Germinal center (tissue), 1 donor: ENCODE results near the gene UBB.
"Not testable (repeated sequence)": the region's sequence is repeated elsewhere in the genome, so short reads cannot be mapped to it uniquely, and the experiment has no call there.

Experiments used
- DNase-seq: peaks from one replicate; pipeline ENCODE4 v3.0.0; 2012; ENCODE audit warnings: mixed read lengths, low spot score

UBB gene

GRCh38 chr17:16374146-16374938, 6.5 kb upstream of the UBB start:
- DNase-seq = no peak

DNA sequence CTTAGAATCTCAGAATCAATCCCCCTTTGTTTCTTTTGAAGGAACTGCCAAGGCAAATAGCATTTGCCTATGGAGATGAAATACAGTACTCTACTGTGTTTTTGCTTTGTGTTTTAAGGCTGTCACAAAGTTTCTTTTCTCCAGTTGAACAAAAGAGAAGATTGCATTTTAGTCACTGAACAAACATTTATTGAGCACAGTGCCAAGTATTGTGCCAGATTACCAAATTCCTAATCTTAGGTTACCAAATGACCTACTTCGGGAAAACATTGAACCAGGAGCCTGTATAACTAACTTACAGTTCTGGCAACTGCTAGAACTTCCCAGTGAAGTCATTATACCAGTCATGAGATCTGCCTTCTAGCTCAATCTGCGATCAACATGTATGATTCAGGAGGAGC, 3.0 kb upstream of the UBB start:
- no peak for DNase-seq

GRCh38 chr17:16378636-16379282, 2.1 kb upstream of the UBB start:
- DNase-seq = no peak

DNA sequence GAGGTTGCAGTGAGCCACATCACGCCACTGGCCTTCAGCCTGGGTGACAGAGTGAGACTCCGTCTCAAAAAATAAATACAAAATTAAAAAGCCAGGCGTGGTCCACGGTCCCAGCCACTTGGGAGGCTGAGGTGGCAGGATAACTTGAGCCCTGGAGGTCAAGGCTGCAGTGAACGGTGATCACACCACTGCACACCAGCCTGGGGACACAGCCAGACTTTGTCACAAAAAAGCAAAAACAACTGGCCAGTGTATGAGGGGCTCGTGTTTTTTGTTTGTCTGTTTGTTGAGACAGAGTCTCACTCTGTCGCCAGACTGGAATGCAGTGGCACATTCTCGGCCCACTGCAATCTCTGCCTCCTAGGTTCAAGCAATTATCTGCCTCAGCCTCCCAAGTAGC, 1.2 kb upstream of the UBB start:
- DNase-seq = no peak

GRCh38 chr17:16381496-16381820, 567 bp downstream of the UBB start:
- DNase-seq = no peak

DNA sequence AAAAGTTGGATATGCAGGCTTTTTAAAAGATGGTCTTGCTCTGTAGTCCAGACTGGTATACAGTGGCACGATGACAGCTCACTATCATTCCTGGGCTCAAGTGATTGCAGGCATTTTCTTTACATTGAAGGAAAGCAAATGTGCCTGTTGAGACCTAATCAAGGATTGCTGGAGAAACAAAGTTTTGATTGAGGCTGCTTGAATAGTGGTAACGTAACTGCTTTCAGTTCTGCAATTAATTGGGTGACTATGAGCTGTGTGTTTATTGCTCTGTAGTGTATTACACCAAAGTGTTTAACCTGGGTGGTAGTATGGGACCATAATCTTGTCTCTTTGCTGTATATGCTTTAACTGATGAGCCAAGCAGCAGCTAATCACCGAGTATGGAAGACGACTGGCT, 2.3 kb downstream of the UBB start:
- no peak for DNase-seq

- no peak for DNase-seq
Observed at GRCh38 chr17:16383772-16384287, 2.9 kb downstream of the UBB start.

DNA sequence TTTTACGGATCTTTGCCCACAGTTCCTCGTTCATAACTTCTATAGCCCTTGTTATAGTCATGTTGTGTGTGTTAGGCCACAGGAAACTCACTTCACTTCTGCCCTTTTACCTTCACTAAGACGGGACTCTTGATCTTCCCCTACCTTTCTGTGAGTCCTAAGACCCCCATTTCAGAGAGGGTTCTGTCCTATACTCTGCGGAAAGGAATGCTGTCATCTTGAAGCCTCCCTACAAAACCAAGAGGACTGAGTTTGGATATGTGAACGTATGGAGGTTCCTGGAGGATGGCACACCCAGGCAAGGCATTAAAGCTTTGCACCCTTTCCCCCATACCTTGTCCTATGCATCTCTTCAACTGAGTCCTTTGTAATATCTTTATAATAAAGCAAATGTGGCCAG, 3.7 kb downstream of the UBB start:
- DNase-seq = no peak

DNA sequence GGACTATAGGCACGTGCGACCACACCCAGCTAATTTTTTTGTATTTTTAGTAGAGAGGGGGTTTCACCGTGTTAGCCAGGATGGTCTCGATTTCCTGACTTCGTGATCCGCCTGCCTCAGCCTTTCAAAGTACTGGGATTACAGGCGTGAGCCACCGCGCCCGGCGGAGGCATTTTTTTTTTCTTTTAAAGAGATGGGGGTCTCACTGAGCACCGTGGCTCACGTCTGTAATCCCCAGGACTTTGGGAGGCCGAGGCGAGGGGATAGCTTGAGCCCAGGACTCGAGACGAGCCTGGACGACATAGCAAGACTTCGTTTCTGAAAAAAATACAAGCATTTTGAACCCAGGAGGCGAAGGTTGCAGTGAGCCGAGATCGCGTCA, 5.2 kb downstream of the UBB start:
- not testable (repeated sequence) for DNase-seq

DNA sequence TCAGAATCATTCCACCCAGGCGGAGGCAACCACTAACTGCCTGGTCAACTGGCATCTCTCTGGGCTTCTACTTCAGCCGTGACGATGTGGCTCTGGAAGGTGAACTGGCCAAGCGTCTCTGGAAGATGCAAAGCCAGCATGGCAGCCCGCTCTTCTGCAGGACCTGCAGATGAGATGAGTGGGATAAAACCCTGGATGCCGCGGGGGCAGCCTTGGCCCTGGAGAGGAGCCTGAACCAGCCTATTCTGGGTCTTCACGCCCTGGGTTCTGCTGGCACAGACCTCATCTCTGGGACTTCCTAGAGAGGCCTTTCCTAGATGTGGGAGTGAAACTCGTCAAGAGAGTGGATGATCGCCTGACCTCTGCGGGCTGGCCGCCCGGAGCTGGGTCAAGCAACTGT, 10.6 kb downstream of the UBB start:
- DNase-seq = no peak

- DNase-seq = not testable (repeated sequence)
Observed at GRCh38 chr17:16392491-16392890, 11.6 kb downstream of the UBB start.

- DNase-seq = not testable (repeated sequence)
Observed at GRCh38 chr17:16395887-16396286, 15.0 kb downstream of the UBB start.

GRCh38 chr17:16396693-16397092, 15.8 kb downstream of the UBB start:
- not testable (repeated sequence) for DNase-seq

DNA sequence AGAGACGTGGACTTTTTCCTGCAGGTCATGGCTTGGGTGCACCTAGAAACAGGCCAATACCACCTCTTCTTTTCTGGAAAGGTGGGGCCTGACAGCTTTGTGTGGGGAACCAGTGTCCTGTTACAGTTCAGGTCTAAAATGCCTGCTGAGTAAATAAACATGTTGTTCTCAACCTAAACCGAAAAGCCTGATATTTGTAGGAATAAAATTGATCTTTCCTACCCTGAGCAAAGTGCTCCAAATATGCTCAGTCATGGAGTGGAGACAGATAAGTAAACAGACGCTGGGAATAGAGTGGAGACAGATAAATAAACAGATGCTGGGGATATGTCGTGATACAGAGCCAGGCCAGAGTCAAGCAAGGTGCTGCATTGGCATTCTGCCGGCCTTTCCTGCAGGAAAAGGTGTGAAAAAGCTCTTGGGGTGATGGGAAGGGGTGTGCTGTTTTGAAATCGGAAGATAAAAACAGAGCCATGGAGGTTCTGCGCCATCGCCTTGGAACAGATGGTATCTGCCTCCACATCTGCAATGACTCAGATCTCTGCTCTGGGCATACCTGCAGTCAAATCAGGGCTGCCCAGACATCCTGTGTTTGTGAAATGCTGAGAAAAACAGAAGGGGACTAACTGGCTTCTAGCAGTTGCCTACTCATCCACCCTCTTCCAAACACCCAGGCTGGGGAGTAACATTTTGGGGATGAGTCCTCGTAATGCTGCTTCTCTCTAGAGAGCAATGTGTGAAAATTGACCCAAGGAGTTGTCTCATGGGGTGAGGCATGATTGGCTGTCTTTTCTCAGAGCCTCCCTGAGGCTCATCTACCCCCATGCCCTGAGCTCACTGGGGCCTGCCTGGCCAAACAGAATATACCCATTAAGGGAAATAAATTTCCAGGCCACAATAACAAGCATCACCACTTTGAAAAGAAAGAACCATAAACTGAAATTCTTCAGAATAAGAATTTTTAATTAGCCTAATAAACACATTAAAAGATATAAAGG, 17.7 kb downstream of the UBB start:
- DNase-seq = peak; percentile 70

DNA sequence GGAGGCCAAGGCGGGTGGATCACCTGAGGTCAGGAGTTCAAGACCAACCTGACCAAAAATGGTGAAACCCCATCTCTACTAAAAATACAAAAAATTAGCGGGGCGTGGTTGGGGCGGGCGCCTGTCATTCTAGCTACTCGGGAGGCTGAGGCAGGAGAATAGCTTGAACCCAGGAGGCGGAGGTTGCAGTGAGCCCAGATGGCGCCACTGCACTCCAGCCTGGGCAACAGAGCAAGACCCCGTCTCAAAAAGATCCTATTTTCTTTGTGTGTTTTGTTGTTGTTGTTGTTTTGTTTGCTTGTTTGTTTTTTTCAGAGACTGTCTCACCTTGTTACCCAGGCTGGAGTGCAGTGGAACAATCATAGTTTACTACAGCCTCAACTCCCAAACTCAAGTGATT, 23.0 kb downstream of the UBB start:
- DNase-seq = not testable (repeated sequence)

- no peak for DNase-seq
Observed at GRCh38 chr17:16406742-16407674, 26.1 kb downstream of the UBB start.

GRCh38 chr17:16407911-16408588, 27.2 kb downstream of the UBB start:
- no peak for DNase-seq

- peak; percentile 70 for DNase-seq
Observed at GRCh38 chr17:16415031-16415924, 34.4 kb downstream of the UBB start, which contains the start of gene TRPV2. TSS of gene TRPV2 (plus strand) at chr17:16415571. CDS start at chr17:16417669, 2,098 bp downstream.

DNA sequence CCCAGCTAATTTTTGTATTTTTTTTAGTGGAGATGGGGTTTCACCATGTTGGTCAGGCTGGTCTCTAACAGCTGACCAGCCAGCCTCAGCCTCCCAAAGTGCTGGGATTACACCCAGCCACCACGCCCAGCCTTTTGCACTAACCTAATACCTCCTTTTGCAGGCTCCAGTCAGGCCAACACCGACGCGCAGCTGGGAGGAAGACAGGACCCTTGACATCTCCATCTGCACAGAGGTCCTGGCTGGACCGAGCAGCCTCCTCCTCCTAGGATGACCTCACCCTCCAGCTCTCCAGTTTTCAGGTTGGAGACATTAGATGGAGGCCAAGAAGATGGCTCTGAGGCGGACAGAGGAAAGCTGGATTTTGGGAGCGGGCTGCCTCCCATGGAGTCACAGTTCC, 36.5 kb downstream of the UBB start:
- no peak for DNase-seq
